ENCODE measurements around the gene EPS8L3.

Gene EPS8L3

GRCh38 chr1:109761227-109762038, 2.3 kb downstream of the EPS8L3 start:
- no peaks in the 10 kb centered on the region for H3K79me2 ChIP-seq (ENCODE audit: low read length)
- no peak overlapping the region for H3K27ac ChIP-seq (ENCODE audit: low read length)
- no peaks in the 10 kb centered on the region for H4K20me1 ChIP-seq (ENCODE audit: insufficient read depth, low read length)
- H3K4me1 ChIP-seq (ENCODE audit: low read length): peaks cover 7% of the 10 kb centered on the region; the same call in 1 of the 2 replicates
- TF ChIP-seq EZH2phosphoT487 (IDR thresholded peaks at IDR 0.05; ENCODE audit: low read depth) (no peak), CTCF (IDR thresholded peaks at IDR 0.05; ENCODE audit: low read depth, low read length) (no peak)
- H3K27me3 ChIP-seq (ENCODE audit: low read depth, low read length): no peaks in the 10 kb centered on the region
- no peak overlapping the region for H3K4me3 ChIP-seq (ENCODE audit: low read length)
- no peak overlapping the region for H2AFZ ChIP-seq (ENCODE audit: low read depth, low read length)
- no peak overlapping the region for H3K4me2 ChIP-seq (ENCODE audit: low read length)
- no peak overlapping the region for H3K9ac ChIP-seq (ENCODE audit: low read length)
- H3K9me3 ChIP-seq (ENCODE audit: insufficient read depth, low read length): no peaks in the 10 kb centered on the region
- H3K36me3 ChIP-seq (replicated peaks; ENCODE audit: low read depth, low read length): no peaks in the 10 kb centered on the region

GRCh38 chr1:109760581-109761226, 3.0 kb downstream of the EPS8L3 start:
- no peak overlapping the region for H3K4me3 ChIP-seq (ENCODE audit: low read length)
- no peaks in the 10 kb centered on the region for H3K36me3 ChIP-seq (replicated peaks; ENCODE audit: low read depth, low read length)
- no peaks in the 10 kb centered on the region for H3K9me3 ChIP-seq (ENCODE audit: insufficient read depth, low read length)
- H3K9ac ChIP-seq (ENCODE audit: low read length): no peak overlapping the region
- peaks cover 7% of the 10 kb centered on the region; the same call in 1 of the 2 replicates for H3K4me1 ChIP-seq (ENCODE audit: low read length)
- H3K27ac ChIP-seq (ENCODE audit: low read length): no peak overlapping the region
- no peak overlapping the region for H2AFZ ChIP-seq (ENCODE audit: low read depth, low read length)
- no peaks in the 10 kb centered on the region for H3K27me3 ChIP-seq (ENCODE audit: low read depth, low read length)
- no peak for TF ChIP-seq EZH2phosphoT487 (IDR thresholded peaks at IDR 0.05; ENCODE audit: low read depth)
- no peak for TF ChIP-seq CTCF (IDR thresholded peaks at IDR 0.05; ENCODE audit: low read depth, low read length)
- H3K79me2 ChIP-seq (ENCODE audit: low read length): no peaks in the 10 kb centered on the region
- H4K20me1 ChIP-seq (ENCODE audit: insufficient read depth, low read length): no peaks in the 10 kb centered on the region
- H3K4me2 ChIP-seq (ENCODE audit: low read length): no peak overlapping the region

- Histone ChIP-seq H3K9me3 (ENCODE audit: insufficient read depth, low read length) (no peaks in the 10 kb centered on the region), H2AFZ (ENCODE audit: low read depth, low read length) (no peak overlapping the region), H3K36me3 (replicated peaks; ENCODE audit: low read depth, low read length) (no peaks in the 10 kb centered on the region), H3K27me3 (ENCODE audit: low read depth, low read length) (no peaks in the 10 kb centered on the region), H3K27ac (ENCODE audit: low read length) (no peak overlapping the region), H4K20me1 (ENCODE audit: insufficient read depth, low read length) (no peaks in the 10 kb centered on the region), H3K4me1 (ENCODE audit: low read length) (peaks cover 7% of the 10 kb centered on the region; the same call in 1 of the 2 replicates), H3K79me2 (ENCODE audit: low read length) (no peaks in the 10 kb centered on the region), H3K4me3 (ENCODE audit: low read length) (no peak overlapping the region), H3K9ac (ENCODE audit: low read length) (no peak overlapping the region), H3K4me2 (ENCODE audit: low read length) (no peak overlapping the region)
- no peak for TF ChIP-seq CTCF (IDR thresholded peaks at IDR 0.05; ENCODE audit: low read depth, low read length)
- no peak for TF ChIP-seq EZH2phosphoT487 (IDR thresholded peaks at IDR 0.05; ENCODE audit: low read depth)
Observed at GRCh38 chr1:109759513-109760334, 4.0 kb downstream of the EPS8L3 start.
